Smooth muscle cell (in vitro differentiated cells): ENCODE data around the gene RNF213. TPM values are rescaled to one million over a fixed set of nuclear protein-coding genes. Genes with fewer than 3 reads are reported as not detected.

Experiments
- DNase-seq: peaks from one replicate; lab custom pipeline; 2025; ENCODE audit not compliant: unreplicated experiment; lab: John Stamatoyannopoulos, UW
- H2AFZ ChIP-seq: fragments of 200-600 bp; sonication (generic); 2 replicates; pipeline ENCODE4 v1.6.0; 2016; ENCODE audit warnings: antibody characterized with exemption, low read depth, mild to moderate bottlenecking
- H3F3A ChIP-seq: fragments of 200-600 bp; sonication (generic); 2 replicates; pipeline ENCODE4 v1.6.0; 2017; ENCODE audit warnings: antibody characterized with exemption, low read depth
- H3K27ac ChIP-seq: fragments of 200-600 bp; sonication (generic); 2 replicates; pipeline ENCODE4 v1.5.1; 2016; ENCODE audit warnings: low read depth, mild to moderate bottlenecking
- H3K27me3 ChIP-seq: fragments of 200-600 bp; sonication (generic); 2 replicates; pipeline ENCODE4 v1.6.1; 2016; ENCODE audit warnings: low read depth, mild to moderate bottlenecking
- H3K36me3 ChIP-seq: fragments of 200-600 bp; sonication (generic); 2 replicates; pipeline ENCODE4 v1.5.1; 2016; ENCODE audit warnings: low read depth
- H3K4me1 ChIP-seq: fragments of 200-600 bp; sonication (generic); 2 replicates; pipeline ENCODE4 v1.5.1; 2016; ENCODE audit warnings: low read depth
- H3K4me2 ChIP-seq: fragments of 200-600 bp; sonication (generic); 2 replicates; pipeline ENCODE4 v1.6.0; 2016; ENCODE audit warnings: mild to moderate bottlenecking
- H3K4me3 ChIP-seq: fragments of 200-600 bp; sonication (generic); 2 replicates; pipeline ENCODE4 v1.5.1; 2016; ENCODE audit warnings: mild to moderate bottlenecking
- H3K79me2 ChIP-seq: fragments of 200-600 bp; sonication (generic); 2 replicates; pipeline ENCODE4 v1.6.0; 2016; ENCODE audit warnings: low read depth, mild to moderate bottlenecking
- H3K9ac ChIP-seq: fragments of 200-600 bp; sonication (generic); 2 replicates; pipeline ENCODE4 v1.6.0; 2016; ENCODE audit warnings: low read depth
- H3K9me3 ChIP-seq: fragments of 200-600 bp; sonication (generic); replicated peaks from 2 replicates; pipeline ENCODE4 v1.5.1; 2016; ENCODE audit warnings: low read depth
- H4K20me1 ChIP-seq: fragments of 200-600 bp; sonication (generic); 2 replicates; pipeline ENCODE4 v1.6.0; 2016; ENCODE audit warnings: low read depth
- WGBS: methylation state at CpG from one replicate; pipeline ENCODE4 v1.1.7; 2016; ENCODE audit warnings: low lambda C conversion rate; 5-methylcytosine and 5-hydroxymethylcytosine counted together
- polyA plus RNA-seq: library from polyadenylated mRNA; unstranded; fragments of >200 nt; fragmentation: Nextera tagmentation; extraction: Ambion mirVana; gene quantifications from 2 replicates; pipeline ENCODE4 v1.2.1, GENCODE V29; 2016
- total RNA-seq: library from RNA; depleted of rRNA; stranded (reverse); fragments of >200 nt; gene quantifications from 2 replicates; pipeline ENCODE4 v1.2.3, GENCODE V29; 2014
- TF ChIP-seq, protein P1 (sequence below): fragments of 200-600 bp; sonication (generic); IDR thresholded peaks from 2 replicates; pipeline ENCODE4 v1.5.1; 2017; ENCODE audit warnings: borderline replicate concordance, mild to moderate bottlenecking, antibody characterized with exemption; ENCODE audit not compliant: insufficient read depth, poor library complexity, severe bottlenecking

The RNF213 gene
- total and polyA plus RNA-seq, 2 experiments from 2014 or later: 12.8 to 43.0 TPM

DNA sequence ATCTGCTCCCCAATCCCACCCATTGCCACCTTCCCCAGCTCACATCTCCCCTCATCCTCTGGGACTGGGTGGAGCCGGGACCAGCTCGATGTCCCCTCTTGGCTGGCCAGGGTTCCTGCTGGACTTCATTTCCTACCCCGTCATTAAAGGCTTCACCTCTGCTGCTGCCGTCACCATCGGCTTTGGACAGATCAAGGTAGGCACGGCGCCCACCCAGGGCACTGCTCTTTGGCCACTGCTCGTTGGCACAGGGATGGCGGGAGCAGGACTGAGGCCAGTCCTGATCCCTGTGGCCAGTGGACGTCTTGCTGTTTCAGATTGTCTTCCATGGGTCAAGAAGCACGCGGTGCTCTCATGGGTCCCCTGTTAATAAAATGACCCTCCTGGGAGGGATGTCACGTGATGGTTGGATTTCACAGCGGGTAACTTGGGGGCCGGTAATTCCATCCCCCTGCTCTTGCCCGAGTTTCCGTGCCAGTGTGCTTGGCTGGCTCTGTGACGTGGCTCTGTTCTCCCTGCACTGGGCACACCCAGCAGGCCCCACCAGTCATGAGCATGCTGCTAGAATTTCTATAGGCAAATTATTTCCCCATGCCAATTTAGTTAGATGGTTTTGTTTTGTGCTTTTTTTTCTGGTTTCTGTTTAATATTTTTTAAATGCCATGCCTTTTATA lies 37.4 kb upstream of the RNF213 start:
- Histone ChIP-seq H2AFZ (no peak overlapping the region), H3K9ac (no peak overlapping the region), H3K9me3 (no peaks in the 10 kb centered on the region), H3K27ac (no peak overlapping the region), H3K4me3 (no peak overlapping the region), H3K36me3 (no peaks in the 10 kb centered on the region), H3K27me3 (no peaks in the 10 kb centered on the region), H3F3A (no peaks in the 10 kb centered on the region), H3K4me2 (no peak overlapping the region), H4K20me1 (peaks cover 5% of the 10 kb centered on the region), H3K79me2 (peaks cover 5% of the 10 kb centered on the region), H3K4me1 (peaks cover 7% of the 10 kb centered on the region)
- TF ChIP-seq, protein P1, sequence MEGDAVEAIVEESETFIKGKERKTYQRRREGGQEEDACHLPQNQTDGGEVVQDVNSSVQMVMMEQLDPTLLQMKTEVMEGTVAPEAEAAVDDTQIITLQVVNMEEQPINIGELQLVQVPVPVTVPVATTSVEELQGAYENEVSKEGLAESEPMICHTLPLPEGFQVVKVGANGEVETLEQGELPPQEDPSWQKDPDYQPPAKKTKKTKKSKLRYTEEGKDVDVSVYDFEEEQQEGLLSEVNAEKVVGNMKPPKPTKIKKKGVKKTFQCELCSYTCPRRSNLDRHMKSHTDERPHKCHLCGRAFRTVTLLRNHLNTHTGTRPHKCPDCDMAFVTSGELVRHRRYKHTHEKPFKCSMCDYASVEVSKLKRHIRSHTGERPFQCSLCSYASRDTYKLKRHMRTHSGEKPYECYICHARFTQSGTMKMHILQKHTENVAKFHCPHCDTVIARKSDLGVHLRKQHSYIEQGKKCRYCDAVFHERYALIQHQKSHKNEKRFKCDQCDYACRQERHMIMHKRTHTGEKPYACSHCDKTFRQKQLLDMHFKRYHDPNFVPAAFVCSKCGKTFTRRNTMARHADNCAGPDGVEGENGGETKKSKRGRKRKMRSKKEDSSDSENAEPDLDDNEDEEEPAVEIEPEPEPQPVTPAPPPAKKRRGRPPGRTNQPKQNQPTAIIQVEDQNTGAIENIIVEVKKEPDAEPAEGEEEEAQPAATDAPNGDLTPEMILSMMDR: no peak
- WGBS: 99% methylated on average over 18 of the region's 18 CpGs
- DNase-seq: no peak

DNA sequence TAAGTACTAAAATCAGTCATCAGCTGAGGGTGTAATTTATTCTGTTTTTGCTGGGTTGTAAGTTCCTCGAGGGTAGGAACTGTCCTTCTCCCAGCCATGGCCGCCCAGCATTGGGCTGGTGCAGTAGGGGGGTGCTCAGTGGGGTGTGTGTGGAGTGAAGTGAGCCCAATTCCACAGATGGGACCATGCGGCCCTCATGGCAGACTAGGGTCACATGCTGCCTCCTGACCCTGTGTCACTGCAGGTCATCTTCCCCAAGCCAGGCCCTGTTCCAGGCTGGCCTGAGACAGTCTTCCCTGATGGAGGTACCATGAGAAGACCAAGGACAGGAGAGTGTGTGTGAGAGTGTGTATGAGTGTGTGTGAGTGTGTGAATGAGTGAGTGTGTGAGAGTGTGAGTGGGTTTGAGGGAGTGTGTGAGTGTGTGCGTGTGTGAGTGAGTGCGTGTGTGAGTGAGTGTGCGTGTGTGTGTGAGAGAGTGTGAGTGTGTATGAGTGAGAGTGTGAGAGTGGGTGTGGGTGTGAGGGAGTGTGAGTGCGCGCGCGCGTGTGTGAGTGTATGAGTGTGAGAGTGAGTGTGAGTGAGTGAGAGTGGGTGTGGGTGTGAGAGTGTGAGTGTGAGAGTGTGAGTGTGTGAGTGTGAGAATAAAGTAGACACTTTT lies 36.7 kb upstream of the RNF213 start:
- DNase-seq: no peak

GRCh38 chr17:80224683-80225082 lies 36.0 kb upstream of the RNF213 start:
- Histone ChIP-seq H3K36me3 (no peaks in the 10 kb centered on the region), H3K4me2 (no peak overlapping the region), H2AFZ (no peak overlapping the region), H3K27ac (no peak overlapping the region), H4K20me1 (no peaks in the 10 kb centered on the region), H3K9ac (no peak overlapping the region), H3K4me3 (no peak overlapping the region), H3K79me2 (peaks cover 5% of the 10 kb centered on the region), H3F3A (no peaks in the 10 kb centered on the region), H3K4me1 (peaks cover 1% of the 10 kb centered on the region), H3K9me3 (no peaks in the 10 kb centered on the region), H3K27me3 (no peaks in the 10 kb centered on the region)
- DNase-seq: no peak
- TF ChIP-seq, protein P1: no peak
- 89% methylated on average over 4 of the region's 6 CpGs for WGBS

More for the DNA sequence above, 36.7 kb upstream of the RNF213 start:
- H3K79me2 ChIP-seq: peaks cover 5% of the 10 kb centered on the region
- H3F3A ChIP-seq: no peaks in the 10 kb centered on the region
- H4K20me1 ChIP-seq: no peaks in the 10 kb centered on the region
- H3K4me3 ChIP-seq: no peak overlapping the region
- no peak overlapping the region for H3K4me2 ChIP-seq
- no peaks in the 10 kb centered on the region for H3K27me3 ChIP-seq
- WGBS: 98% methylated on average over 6 of the region's 11 CpGs
- H3K27ac ChIP-seq: no peak overlapping the region
- H3K9ac ChIP-seq: no peak overlapping the region
- H2AFZ ChIP-seq: no peak overlapping the region
- H3K36me3 ChIP-seq: no peaks in the 10 kb centered on the region
- TF ChIP-seq, protein P1: no peak
- peaks cover 7% of the 10 kb centered on the region for H3K4me1 ChIP-seq
- H3K9me3 ChIP-seq: no peaks in the 10 kb centered on the region

DNA sequence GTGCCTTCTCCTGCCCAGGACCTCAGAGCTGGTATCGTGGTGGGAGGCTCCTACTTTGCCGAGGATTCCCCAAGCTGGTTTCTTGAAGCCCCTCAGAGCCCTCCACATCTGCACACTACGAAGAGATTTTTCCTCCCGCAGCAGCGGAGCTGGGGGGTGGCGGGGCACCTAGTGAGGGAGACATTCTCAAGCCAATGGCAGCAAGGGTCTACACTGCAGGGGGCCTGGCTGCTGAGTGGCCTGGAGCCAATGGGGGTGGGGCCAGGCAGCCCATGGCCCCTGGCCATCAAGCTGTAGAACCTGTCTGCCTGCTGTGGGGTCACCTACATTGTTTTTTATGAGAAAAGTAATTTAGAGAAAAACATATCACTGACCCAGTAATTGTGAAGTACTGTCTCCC lies 35.4 kb upstream of the RNF213 start:
- DNase-seq: no peak
- Histone ChIP-seq H3K4me2 (no peak overlapping the region), H3K27me3 (no peaks in the 10 kb centered on the region), H3F3A (no peaks in the 10 kb centered on the region), H3K79me2 (peaks cover 5% of the 10 kb centered on the region), H2AFZ (no peak overlapping the region), H3K9ac (no peak overlapping the region), H3K36me3 (no peaks in the 10 kb centered on the region), H3K9me3 (no peaks in the 10 kb centered on the region), H4K20me1 (no peaks in the 10 kb centered on the region), H3K4me3 (no peak overlapping the region), H3K27ac (no peak overlapping the region), H3K4me1 (no peaks in the 10 kb centered on the region)
- TF ChIP-seq, protein P1: no peak
- WGBS: 80% methylated on average over 6 of the region's 6 CpGs
